Measurements from ENCODE around the gene BMP8B. TPM values are rescaled to one million over a fixed set of nuclear protein-coding genes. Genes with fewer than 3 reads are reported as not detected.

Gene BMP8B
- total and polyA plus RNA-seq, 7 donors, result 0.06 to 0.25 (median 0.15) TPM

DNA sequence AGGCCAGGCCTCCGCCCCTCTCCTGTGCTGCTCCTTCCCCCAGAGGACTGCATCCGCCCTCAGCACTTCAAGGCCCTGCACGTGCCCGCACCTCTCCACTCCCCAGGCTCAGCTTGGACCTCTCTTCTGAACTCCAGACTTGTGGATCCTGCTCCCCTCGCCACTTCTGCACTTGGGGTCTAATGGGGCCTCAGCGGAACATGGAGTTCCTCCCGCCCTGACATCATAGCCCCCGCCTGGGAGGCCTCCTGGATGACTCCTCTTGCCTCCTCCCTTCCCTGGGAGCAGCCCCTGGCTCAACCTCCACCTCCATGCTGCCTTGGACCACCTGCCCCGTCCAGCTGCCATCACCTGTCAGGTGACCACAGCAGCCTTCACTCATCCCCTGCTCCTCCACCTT, 27.6 kb downstream of the BMP8B start:
- Histone ChIP-seq H3K9me3 (no peaks in the 10 kb centered on the region), H3K27ac (no peak overlapping the region), H3K27me3 (ENCODE audit: insufficient read depth in 3 of 3, low read length in 2 of 3) (no peaks in the 10 kb centered on the region), H3K36me3 (ENCODE audit: insufficient read depth in 1 of 2, low read depth in 1 of 2) (peaks cover 0 to 52% of the 10 kb centered on the region in 2 donors), H3K4me3 (no peak overlapping the region), H3K4me1 (no peaks in the 10 kb centered on the region)
- 73 to 87% (median 76%) methylated on average over 7 to 9 of the region's 9 CpGs for WGBS, 3 donors
- TF ChIP-seq, protein P1, sequence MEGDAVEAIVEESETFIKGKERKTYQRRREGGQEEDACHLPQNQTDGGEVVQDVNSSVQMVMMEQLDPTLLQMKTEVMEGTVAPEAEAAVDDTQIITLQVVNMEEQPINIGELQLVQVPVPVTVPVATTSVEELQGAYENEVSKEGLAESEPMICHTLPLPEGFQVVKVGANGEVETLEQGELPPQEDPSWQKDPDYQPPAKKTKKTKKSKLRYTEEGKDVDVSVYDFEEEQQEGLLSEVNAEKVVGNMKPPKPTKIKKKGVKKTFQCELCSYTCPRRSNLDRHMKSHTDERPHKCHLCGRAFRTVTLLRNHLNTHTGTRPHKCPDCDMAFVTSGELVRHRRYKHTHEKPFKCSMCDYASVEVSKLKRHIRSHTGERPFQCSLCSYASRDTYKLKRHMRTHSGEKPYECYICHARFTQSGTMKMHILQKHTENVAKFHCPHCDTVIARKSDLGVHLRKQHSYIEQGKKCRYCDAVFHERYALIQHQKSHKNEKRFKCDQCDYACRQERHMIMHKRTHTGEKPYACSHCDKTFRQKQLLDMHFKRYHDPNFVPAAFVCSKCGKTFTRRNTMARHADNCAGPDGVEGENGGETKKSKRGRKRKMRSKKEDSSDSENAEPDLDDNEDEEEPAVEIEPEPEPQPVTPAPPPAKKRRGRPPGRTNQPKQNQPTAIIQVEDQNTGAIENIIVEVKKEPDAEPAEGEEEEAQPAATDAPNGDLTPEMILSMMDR (IDR thresholded peaks at IDR 0.05), result no peak
- DNase-seq (no peak), ATAC-seq (no peak)
- intact Hi-C loops (cut with DNase I), result no loop called here

DNA sequence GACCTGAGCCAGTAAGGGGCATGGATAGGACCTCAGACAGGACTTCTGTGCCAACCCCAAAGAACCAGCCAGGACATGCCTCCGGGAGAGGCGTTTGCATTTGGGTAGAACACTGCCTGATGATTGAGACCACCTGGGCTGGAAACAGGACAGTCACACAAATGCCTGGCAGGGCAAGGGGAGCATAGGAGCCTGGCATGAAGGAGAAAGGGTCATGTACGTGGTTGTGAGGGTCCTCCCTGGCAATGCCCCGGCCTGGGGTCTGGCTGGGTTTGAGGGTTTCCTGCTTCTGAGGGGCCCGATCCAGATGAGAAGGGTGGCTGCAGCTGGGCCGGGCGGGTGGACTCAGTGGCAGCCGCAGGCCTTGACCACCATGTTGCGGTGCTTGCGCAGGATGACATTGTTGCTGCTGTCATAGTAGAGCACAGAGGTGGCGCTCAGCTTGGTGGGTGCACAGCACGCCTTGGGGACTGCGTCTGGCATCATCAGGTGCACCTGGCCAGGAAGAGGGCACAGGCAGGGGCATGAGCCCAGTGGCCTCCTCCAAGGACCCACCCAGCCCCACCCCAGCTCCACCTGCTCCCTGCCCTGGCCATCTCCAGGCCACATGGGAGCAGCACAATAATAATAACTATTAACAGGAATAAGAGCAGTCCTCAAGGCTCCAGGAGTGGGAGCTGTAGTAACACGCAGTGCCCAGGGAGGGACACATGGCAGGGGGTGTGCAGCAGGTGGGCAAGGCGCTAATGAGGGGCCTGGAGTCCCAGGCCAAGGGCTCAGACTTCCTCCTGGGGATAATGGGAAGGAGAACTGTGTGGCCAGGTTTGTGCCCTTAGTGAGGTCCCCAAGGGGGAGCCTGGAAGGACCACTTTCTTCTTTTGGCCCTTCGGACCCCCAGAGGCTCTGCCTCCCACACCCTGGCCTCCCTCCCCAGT, 28.3 kb downstream of the BMP8B start:
- intact Hi-C loops (cut with DNase I), result no loop called here
- TF ChIP-seq, protein P1 (IDR thresholded peaks at IDR 0.05), result no peak

DNA sequence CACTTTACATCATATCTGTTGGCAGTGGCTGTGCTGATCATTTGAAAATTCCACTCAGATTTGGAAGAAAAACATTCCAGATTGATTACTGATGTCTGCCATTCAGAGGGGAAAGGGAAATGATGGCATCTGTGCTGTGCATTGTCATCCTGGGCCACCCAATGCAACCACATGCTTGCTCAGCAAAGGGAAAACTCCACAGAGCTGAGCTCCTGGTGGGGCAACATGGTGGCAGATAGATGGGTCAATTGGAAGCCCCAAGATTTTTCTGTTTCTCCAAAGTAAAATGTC, 29.3 kb downstream of the BMP8B start:
- no peak for ATAC-seq
- TF ChIP-seq, protein P1 (IDR thresholded peaks at IDR 0.05), result no peak
- Histone ChIP-seq H3K36me3 (ENCODE audit: insufficient read depth in 1 of 2, low read depth in 1 of 2) (peaks cover 0 to 68% of the 10 kb centered on the region in 2 donors), H3K4me3 (no peak overlapping the region), H3K27me3 (ENCODE audit: insufficient read depth in 3 of 3, low read length in 2 of 3) (no peaks in the 10 kb centered on the region), H3K27ac (no peak overlapping the region), H3K9me3 (no peaks in the 10 kb centered on the region), H3K4me1 (no peaks in the 10 kb centered on the region)
- intact Hi-C loops (cut with DNase I), result no loop called here
- no peak for DNase-seq

More for the DNA sequence above, 28.3 kb downstream of the BMP8B start:
- Histone ChIP-seq H3K36me3 (ENCODE audit: insufficient read depth in 1 of 2, low read depth in 1 of 2) (peaks cover 0 to 58% of the 10 kb centered on the region in 2 donors), H3K9me3 (no peaks in the 10 kb centered on the region), H3K27ac (no peak overlapping the region), H3K4me3 (no peak overlapping the region), H3K4me1 (no peaks in the 10 kb centered on the region), H3K27me3 (ENCODE audit: insufficient read depth in 3 of 3, low read length in 2 of 3) (no peaks in the 10 kb centered on the region)
- no peak for DNase-seq
- no peak for ATAC-seq
- 92 to 93% (median 93%) methylated on average over 16 of the region's 16 CpGs for WGBS, 3 donors

DNA sequence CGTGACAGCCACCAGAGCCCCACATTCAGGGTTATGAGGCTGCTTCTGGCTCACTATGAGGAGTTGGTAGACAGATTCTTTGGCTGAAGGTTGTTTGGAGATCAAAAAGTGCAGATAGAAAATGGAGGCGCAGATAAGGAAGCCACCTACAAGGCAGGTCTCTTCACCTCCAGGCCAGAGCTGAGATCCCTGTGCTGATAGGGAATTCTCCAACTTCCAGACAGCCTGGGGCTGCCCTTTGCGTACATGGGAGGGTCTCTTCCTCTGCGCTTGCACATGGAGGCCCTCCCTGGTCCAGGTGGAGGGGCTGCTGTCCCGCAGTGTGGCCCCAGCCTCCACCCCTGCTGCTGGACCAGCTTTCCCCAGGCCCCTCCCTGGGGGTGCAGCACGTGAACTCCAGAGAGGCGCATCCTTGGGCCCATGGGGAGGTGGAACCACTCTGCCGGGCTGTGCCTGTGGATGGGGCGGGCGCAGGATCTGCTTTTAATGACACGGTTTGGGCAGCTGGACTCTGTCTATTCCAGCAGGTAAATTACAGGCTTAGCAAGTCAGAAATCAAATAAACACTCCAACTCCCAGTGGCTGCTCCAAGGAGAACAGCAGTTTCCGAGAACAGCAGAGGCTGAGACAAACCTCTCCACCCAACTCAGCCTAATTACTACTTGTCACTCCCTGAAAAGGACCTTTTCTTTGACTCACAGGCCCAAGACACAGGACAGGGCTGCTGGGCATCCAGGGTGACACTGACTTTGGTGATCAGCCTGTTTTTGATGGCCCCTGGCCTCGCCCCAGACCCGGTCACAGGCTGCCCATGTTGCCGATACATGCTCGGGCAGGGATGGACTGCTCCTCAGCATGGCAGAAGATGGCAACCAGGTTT, 29.9 kb downstream of the BMP8B start:
- peaks cover 0 to 74% of the 10 kb centered on the region in 2 donors for H3K36me3 ChIP-seq (ENCODE audit: insufficient read depth in 1 of 2, low read depth in 1 of 2)
- no peak overlapping the region for H3K27ac ChIP-seq
- intact Hi-C loops (cut with DNase I), result no loop called here
- no peak for ATAC-seq
- TF ChIP-seq, protein P1 (IDR thresholded peaks at IDR 0.05), result no peak
- H3K9me3 ChIP-seq, result no peaks in the 10 kb centered on the region
- no peak for DNase-seq
- no peaks in the 10 kb centered on the region for H3K4me1 ChIP-seq
- no peak overlapping the region for H3K4me3 ChIP-seq
- no peaks in the 10 kb centered on the region for H3K27me3 ChIP-seq (ENCODE audit: insufficient read depth in 3 of 3, low read length in 2 of 3)
- WGBS, 3 donors, result 89 to 94% (median 92%) methylated on average over 16 of the region's 16 CpGs
